Gastrocnemius medialis (tissue), 4 donors: Measurements from ENCODE around the gene COBL. TPM values are rescaled to one million over a fixed set of nuclear protein-coding genes. Genes with fewer than 3 reads are reported as not detected.

Experiments
- ATAC-seq, 2 donors: fragments of 150-250 bp; one replicate each; pipeline ENCODE4 v1.9.1; 2016
- DNase-seq, 2 donors: peaks; one replicate each; pipeline ENCODE4 v3.0.0-alpha.2; 2019
- H3K27ac ChIP-seq, 4 donors: fragments of 200-600 bp; sonication (generic); 1 replicate in 1 of 4; 2 replicates in 3 of 4; pipeline ENCODE4 v1.5.1; 2016 to 2018; ENCODE audit warnings: mild to moderate bottlenecking in 2 of 4, moderate library complexity in 1 of 4
- H3K27me3 ChIP-seq, 3 donors: fragments of 200-600 bp; sonication (generic) in 2 of 3; 1 replicate in 1 of 3; 2 replicates in 2 of 3; pipeline versions ENCODE4 v1.5.1 to v1.6.0; 2016 to 2019; ENCODE audit warnings: mild to moderate bottlenecking in 1 of 3, moderate library complexity in 1 of 3
- H3K36me3 ChIP-seq, 2 donors: fragments of 200-600 bp; sonication (generic) in 1 of 2; one replicate each; pipeline ENCODE4 v1.5.1; 2017 to 2018
- H3K4me1 ChIP-seq, 2 donors: fragments of 200-600 bp; sonication (generic) in 1 of 2; one replicate each; pipeline ENCODE4 v1.5.1; 2016 to 2017; ENCODE audit warnings: mild to moderate bottlenecking in 2 of 2
- H3K4me3 ChIP-seq, 4 donors: fragments of 200-600 bp; sonication (generic) in 3 of 4; 1 replicate in 1 of 4; 2 replicates in 3 of 4; pipeline ENCODE4 v1.5.1; 2016 to 2019; ENCODE audit warnings: mild to moderate bottlenecking in 2 of 4
- H3K9me3 ChIP-seq, 3 donors: fragments of 200-600 bp; sonication (generic) in 2 of 3; 1 replicate in 1 of 3; 2 replicates in 2 of 3; pipeline ENCODE4 v1.5.1; 2016 to 2019
- CTCF ChIP-seq, 5 experiments: fragments of 450-650 bp in 3 of 5; fragments of 200-600 bp in 2 of 5; sonication (generic) in 2 of 5; IDR thresholded peaks in 4 of 5; conservative IDR thresholded peaks in 1 of 5; 1 replicate in 4 of 5; 2 replicates in 1 of 5; pipeline ENCODE4 v1.5.1; 2016 to 2019; ENCODE audit warnings: antibody characterized with exemption in 5 of 5, mild to moderate bottlenecking in 3 of 5, moderate library complexity in 3 of 5
- POLR2A ChIP-seq, 2 donors: fragments of 450-650 bp; IDR thresholded peaks; one replicate each; pipeline ENCODE4 v1.6.1; 2017; ENCODE audit warnings: antibody characterized with exemption in 2 of 2, mild to moderate bottlenecking in 2 of 2, moderate library complexity in 2 of 2
- in situ Hi-C, 4 donors: fragments of 200-750 bp; cut with MboI; loops; one replicate each; pipeline versions ENCODE4 v1.15.0 to v1.8.0; 2017; ENCODE audit warnings: low sequenced_read_pairs in 4 of 4
- intact Hi-C: fragments of 100-400 bp; cut with DNase I; formaldehyde crosslinking; loops from one replicate; pipeline ENCODE4 v1.15.1; 2023; ENCODE audit warnings: low total_unique reads
- total RNA-seq, 4 donors: library from RNA; depleted of rRNA; stranded (reverse); fragments of >200 nt; gene quantifications; one replicate each; pipeline versions ENCODE4 v1.1.0 to v1.2.3, GENCODE V29; 2016

COBL gene
- total RNA-seq, 4 donors from 2014 or later: 82.1 to 170 (median 124) TPM

- ATAC-seq: no peak
- Histone ChIP-seq H3K27ac (no peak overlapping the region), H3K27me3 (no peaks in the 10 kb centered on the region), H3K4me3 (no peak overlapping the region), H3K9me3 (no peaks in the 10 kb centered on the region), H3K4me1 (peaks cover 4% of the 10 kb centered on the region in 2 donors), H3K36me3 (no peaks in the 10 kb centered on the region)
- in situ Hi-C loops (no loop called here), intact Hi-C loops (no loop called here)
- no peak for TF ChIP-seq CTCF (IDR thresholded peaks at IDR 0.05 in 4 of 5, conservative IDR thresholded peaks at IDR 0.05 in 1 of 5)
- DNase-seq: no peak
Measured at GRCh38 chr7:51019891-51020870, 296.4 kb downstream of the COBL start.

- no peak for DNase-seq
- Histone ChIP-seq H3K9me3 (no peaks in the 10 kb centered on the region), H3K36me3 (no peaks in the 10 kb centered on the region), H3K4me1 (no peaks in the 10 kb centered on the region), H3K4me3 (no peak overlapping the region), H3K27me3 (no peaks in the 10 kb centered on the region), H3K27ac (no peak overlapping the region)
- in situ Hi-C loops (no loop called here), intact Hi-C loops (no loop called here)
- no peak for ATAC-seq
- TF ChIP-seq CTCF (IDR thresholded peaks at IDR 0.05 in 4 of 5, conservative IDR thresholded peaks at IDR 0.05 in 1 of 5) (no peak), POLR2A (IDR thresholded peaks at IDR 0.05) (no peak)
Measured at GRCh38 chr7:51019191-51019844, 297.3 kb downstream of the COBL start.

- no peak for TF ChIP-seq POLR2A (IDR thresholded peaks at IDR 0.05)
- TF ChIP-seq CTCF (IDR thresholded peaks at IDR 0.05 in 4 of 5, conservative IDR thresholded peaks at IDR 0.05 in 1 of 5): no peak
- intact Hi-C loops: no loop called here
- in situ Hi-C loops: no loop called here
Measured at GRCh38 chr7:51017576-51018535, 298.8 kb downstream of the COBL start.

GRCh38 chr7:51016546-51016945, 300.1 kb downstream of the COBL start:
- Histone ChIP-seq H3K27me3 (no peaks in the 10 kb centered on the region), H3K4me1 (no peaks in the 10 kb centered on the region), H3K27ac (no peak overlapping the region), H3K4me3 (no peak overlapping the region), H3K36me3 (no peaks in the 10 kb centered on the region), H3K9me3 (no peaks in the 10 kb centered on the region)
- in situ Hi-C loops (no loop called here), intact Hi-C loops (no loop called here)
- no peak for TF ChIP-seq CTCF (IDR thresholded peaks at IDR 0.05 in 4 of 5, conservative IDR thresholded peaks at IDR 0.05 in 1 of 5)
- no peak for TF ChIP-seq POLR2A (IDR thresholded peaks at IDR 0.05)
- DNase-seq (no peak), ATAC-seq (no peak)

More at GRCh38 chr7:51017576-51018535, 298.8 kb downstream of the COBL start:
- Histone ChIP-seq H3K36me3 (no peaks in the 10 kb centered on the region), H3K27ac (no peak overlapping the region), H3K27me3 (no peaks in the 10 kb centered on the region), H3K4me1 (no peaks in the 10 kb centered on the region), H3K4me3 (no peak overlapping the region), H3K9me3 (no peaks in the 10 kb centered on the region)
- no peak for DNase-seq
- ATAC-seq: no peak
